Activated T-helper 17 cell treated with anti-CD3 and anti-CD28 coated beads, Interleukin-2, amount 50 U/mL, for 72 hours (primary cell): ENCODE measurements around the gene AMY1B. TPM values are rescaled to one million over a fixed set of nuclear protein-coding genes. Genes with fewer than 3 reads are reported as not detected.
"Not testable (repeated sequence)": the region's sequence is repeated elsewhere in the genome, so short reads cannot be mapped to it uniquely, and the experiment has no call there.

Experiments used
- ATAC-seq: fragments of 150-1000 bp; cut with Tn5 transposase; replicated peaks from 2 replicates; pipeline ENCODE4 v1.10.0; 2021; ENCODE audit warnings: mild to moderate bottlenecking, moderate library complexity
- H3K27ac Mint-ChIP-seq: one replicate; pipeline ENCODE4 v1.8.0; 2022; ENCODE audit warnings: mixed read lengths
- H3K27me3 Mint-ChIP-seq: one replicate; pipeline ENCODE4 v1.8.0; 2022; ENCODE audit warnings: mixed read lengths
- H3K36me3 Mint-ChIP-seq: one replicate; pipeline ENCODE4 v1.8.0; 2022; ENCODE audit warnings: low read depth, mild to moderate bottlenecking, mixed read lengths
- H3K4me1 Mint-ChIP-seq: one replicate; pipeline ENCODE4 v1.8.0; 2022; ENCODE audit warnings: mixed read lengths
- H3K4me3 Mint-ChIP-seq: one replicate; pipeline ENCODE4 v1.8.0; 2022; ENCODE audit warnings: mild to moderate bottlenecking, mixed read lengths
- H3K9me3 Mint-ChIP-seq: one replicate; pipeline ENCODE4 v1.8.0; 2022; ENCODE audit warnings: mixed read lengths
- total RNA-seq, 2 donors: library from RNA; stranded (reverse); gene quantifications; one replicate each; pipeline ENCODE4 v1.2.3, GENCODE V29; 2022

AMY1B gene
- total RNA-seq, 2 donors from 2014 or later = not detected

DNA sequence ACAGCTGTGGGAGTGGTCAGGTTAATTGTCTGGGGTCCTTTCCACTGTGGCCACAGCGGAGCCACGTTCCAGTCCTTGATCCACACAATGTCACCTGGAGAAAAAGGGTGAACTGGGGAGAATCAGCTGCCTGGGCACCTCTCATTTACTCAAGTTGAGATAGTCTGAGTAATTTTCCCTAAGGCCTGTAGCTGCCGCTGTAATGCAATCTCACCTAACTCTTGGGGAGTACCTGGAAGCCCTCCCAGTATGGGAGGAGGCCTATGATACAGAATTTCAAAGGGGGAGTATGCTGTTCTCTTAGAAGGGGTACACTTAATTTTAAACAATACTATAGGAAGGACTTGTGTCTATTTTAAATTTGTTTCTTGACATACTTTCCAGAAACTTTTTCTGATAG, 45.7 kb downstream of the AMY1B start:
- not testable (repeated sequence) for H3K9me3 Mint-ChIP-seq, H3K27ac Mint-ChIP-seq, ATAC-seq, H3K27me3 Mint-ChIP-seq, H3K4me1 Mint-ChIP-seq, H3K4me3 Mint-ChIP-seq, H3K36me3 Mint-ChIP-seq

DNA sequence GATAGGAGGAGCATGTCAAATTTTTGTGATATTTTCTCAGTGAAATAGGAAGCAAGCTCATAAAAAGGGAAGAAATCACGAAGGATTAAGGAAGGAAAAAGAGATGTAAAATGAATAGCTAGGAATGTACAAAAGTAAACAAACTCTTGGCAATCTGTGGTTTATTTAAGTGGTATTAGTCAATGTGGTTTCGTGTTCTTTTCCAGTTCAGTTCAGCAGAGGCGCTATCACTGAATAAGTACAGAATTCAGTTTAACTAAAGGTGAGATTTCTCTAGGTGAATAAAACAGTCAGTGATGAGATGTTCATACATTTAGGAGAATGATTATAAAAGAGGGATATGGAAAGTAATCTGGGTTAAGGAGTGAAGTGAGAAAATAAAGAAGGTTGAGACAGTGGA, 52.1 kb downstream of the AMY1B start:
- H3K4me1 Mint-ChIP-seq, H3K4me3 Mint-ChIP-seq, H3K27ac Mint-ChIP-seq, H3K9me3 Mint-ChIP-seq, H3K27me3 Mint-ChIP-seq, ATAC-seq, H3K36me3 Mint-ChIP-seq: not testable (repeated sequence)

DNA sequence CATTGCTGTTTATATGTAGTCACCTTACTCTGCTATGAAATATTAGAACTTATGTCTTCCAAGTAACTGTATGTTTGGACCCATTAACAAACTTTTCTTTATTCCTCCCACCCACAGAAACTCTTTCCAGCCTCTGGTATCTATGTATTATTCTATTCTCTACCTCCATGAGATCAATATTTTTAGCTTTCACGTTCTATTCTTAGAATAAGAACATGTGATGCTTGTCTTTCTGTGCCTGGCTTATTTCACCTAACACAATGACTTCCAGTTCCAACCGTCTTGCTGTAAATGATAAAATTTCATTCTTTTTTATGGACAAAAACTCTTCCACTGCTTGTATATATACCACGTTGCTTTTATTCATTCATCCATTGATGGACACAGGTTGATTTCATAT, 54.8 kb downstream of the AMY1B start:
- not testable (repeated sequence) for H3K4me1 Mint-ChIP-seq, ATAC-seq, H3K4me3 Mint-ChIP-seq, H3K36me3 Mint-ChIP-seq, H3K9me3 Mint-ChIP-seq, H3K27ac Mint-ChIP-seq, H3K27me3 Mint-ChIP-seq

Other genes starting within 250 kb of the AMY1B start
- gene RNPC3, start 170.5 kb downstream of the AMY1B start, total RNA-seq = 10 to 100 TPM; 14.2 to 27.2 TPM
- gene AMY2B, start 124.6 kb downstream of the AMY1B start, total RNA-seq = 10 to 100 TPM in 1 of 2 donors, 1 to 10 TPM in 1; 6.3 to 14.6 TPM
- not detected for gene AMY2A, start 78.8 kb downstream of the AMY1B start, total RNA-seq
- gene AMY1A, start 40.5 kb downstream of the AMY1B start, total RNA-seq = not detected
- gene AMY1C, start 53.7 kb upstream of the AMY1B start, total RNA-seq = not detected